GM18511 (cell line): ENCODE measurements around the gene POU6F2.
"Not testable (repeated sequence)": the region's sequence is repeated elsewhere in the genome, so short reads cannot be mapped to it uniquely, and the experiment has no call there.

Source experiments
- ATAC-seq: cut with Tn5 transposase; IDR thresholded peaks from one replicate; pipeline ENCODE4 v1.9.1; 2021; ENCODE audit warnings: mild to moderate bottlenecking, moderate library complexity; ENCODE audit not compliant: unreplicated experiment

Gene POU6F2, protein sequence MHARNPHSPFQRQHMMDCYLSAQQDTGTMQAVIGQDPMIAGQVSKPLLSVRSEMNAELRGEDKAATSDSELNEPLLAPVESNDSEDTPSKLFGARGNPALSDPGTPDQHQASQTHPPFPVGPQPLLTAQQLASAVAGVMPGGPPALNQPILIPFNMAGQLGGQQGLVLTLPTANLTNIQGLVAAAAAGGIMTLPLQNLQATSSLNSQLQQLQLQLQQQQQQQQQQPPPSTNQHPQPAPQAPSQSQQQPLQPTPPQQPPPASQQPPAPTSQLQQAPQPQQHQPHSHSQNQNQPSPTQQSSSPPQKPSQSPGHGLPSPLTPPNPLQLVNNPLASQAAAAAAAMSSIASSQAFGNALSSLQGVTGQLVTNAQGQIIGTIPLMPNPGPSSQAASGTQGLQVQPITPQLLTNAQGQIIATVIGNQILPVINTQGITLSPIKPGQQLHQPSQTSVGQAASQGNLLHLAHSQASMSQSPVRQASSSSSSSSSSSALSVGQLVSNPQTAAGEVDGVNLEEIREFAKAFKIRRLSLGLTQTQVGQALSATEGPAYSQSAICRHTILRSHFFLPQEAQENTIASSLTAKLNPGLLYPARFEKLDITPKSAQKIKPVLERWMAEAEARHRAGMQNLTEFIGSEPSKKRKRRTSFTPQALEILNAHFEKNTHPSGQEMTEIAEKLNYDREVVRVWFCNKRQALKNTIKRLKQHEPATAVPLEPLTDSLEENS

GRCh38 chr7:38977685-38978084, at the start of gene POU6F2:
POU6F2 (plus strand) TSS chr7:38977909; CDS start chr7:38977954, 45 bp downstream.
- ATAC-seq = no peak

DNA sequence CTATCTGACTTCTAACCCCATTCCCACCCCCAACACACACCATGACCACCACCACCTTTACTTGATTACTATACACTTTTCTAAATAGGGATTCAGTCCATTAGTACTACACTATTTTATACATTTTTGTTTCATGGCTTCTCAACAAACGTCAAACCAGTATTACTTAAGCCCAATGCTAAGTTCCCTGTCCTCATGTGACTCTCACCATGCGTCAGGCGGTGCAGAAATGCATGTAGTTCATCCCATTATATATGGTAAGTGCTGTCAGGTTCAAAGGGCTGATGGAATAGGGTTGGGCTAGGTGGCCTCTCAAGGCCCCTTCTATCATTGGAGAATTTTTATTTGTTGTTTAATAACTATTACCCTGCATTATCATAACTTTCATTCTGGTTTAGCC, 49.2 kb upstream of the POU6F2 start:
- ATAC-seq = no peak

DNA sequence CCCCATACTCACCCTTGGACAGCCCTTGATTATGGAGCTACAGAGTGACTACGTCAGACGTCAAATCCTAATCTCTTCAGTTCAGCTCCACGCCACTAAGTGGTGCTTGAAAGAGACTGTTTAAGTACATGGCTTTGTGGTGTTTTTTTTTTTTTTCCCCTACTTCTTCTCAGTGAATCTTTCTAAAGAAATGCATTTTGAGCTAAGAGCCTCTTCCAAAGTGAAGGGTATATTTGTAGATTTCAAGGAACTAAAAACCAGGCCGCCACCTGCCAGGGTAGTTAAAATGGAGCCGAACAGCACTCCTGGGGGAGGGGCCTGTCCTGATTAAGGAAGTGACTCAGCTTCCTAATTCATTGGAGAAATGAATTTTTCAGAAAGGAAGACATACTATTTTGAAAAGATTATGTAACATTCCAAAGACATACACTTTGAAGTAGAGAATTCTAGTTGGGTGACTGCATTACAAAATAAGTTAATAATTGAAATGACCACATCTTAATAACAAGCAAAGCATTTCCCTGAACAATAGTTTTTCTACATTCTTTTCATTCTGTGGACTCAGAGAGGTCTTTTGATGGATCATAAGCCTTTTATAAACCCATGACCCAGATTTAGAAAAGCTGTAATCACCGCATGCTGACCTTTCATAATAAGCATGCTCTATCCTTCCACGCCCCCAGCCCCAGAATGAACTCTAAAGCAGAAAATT, 48.1 kb upstream of the POU6F2 start:
- ATAC-seq = no peak

GRCh38 chr7:38932509-38933168, 45.1 kb upstream of the POU6F2 start:
- peak; percentile 82 for ATAC-seq

- ATAC-seq = no peak
Measured at GRCh38 chr7:38934051-38934450, 43.7 kb upstream of the POU6F2 start.

DNA sequence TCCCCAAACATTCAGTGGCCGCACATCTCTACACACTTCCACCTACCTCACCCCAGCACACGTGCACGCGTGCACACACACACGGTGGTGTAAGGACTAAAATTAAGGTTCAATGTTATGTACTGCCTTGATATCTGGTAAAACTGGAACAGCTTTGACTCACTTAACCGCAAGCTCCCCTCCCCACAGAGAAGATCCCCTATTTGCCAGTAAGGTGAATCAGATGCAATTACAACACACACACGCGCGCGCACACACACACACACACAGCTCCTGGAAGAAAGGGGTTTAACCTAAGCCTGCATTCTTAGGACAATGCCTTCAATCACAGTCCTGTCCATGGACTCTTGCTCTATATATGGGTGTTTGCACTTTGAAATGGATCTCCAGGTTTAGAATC, 43.2 kb upstream of the POU6F2 start:
- ATAC-seq = no peak

DNA sequence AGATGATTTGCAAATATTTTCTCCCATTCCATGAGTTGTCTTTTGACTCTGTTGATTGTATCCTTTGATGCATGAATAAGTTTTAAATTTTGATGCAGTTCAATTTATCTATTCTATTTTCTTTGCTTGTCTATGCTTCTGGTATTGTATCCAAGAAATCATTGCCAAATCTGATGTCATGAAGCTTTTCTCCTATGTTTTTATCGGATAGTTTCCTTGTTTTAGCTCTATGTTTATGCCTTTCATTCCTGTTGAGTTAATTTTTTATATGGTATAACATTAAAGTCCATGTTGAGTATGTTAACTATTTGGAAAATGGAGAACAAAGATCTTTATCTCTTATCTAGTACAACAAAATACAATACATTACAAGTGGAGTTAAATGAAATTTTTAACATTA, 41.1 kb upstream of the POU6F2 start:
- ATAC-seq = no peak

DNA sequence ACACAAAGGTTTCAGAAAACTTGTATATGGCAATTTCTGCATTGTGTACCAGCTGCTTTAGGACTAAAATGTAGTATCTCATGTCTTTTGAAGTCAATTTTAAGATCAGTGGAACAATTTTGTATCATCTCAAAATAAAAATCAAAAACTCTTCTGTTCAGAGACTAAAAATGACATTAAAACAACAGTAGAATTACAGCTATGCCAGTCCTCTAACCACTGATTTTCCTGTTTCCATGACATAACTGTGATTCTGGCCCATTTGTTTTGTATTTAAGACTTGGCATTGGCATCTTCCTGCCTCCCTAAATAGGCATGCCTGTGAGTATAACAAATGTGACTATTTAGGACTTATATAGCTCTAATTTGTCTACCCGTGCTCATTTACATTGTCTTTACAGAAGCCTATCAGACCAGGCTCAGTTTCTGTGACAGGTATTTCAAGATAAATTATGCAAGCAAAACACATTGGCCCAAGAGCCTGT, 39.7 kb upstream of the POU6F2 start:
- ATAC-seq = no peak

- ATAC-seq = no peak
Measured at GRCh38 chr7:38938589-38938988, 39.1 kb upstream of the POU6F2 start.

DNA sequence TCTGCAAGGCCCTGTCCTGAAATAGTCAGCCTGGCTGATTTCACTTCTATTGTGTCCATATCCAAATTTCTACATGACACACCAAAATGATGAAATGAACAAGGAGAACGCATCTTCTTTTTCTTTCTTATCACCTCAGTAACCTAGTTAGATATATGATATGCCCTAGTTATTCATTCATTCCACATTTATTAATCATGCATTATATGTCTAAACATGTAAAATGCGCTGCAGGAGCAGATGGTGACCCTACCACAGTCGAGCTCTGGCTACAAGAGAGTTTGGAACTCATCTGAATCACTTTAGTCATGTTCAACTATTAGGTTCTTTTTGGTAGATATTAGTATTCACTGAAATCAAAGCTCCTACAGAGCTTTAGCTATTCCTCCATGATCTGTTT, 36.9 kb upstream of the POU6F2 start:
- ATAC-seq = no peak

DNA sequence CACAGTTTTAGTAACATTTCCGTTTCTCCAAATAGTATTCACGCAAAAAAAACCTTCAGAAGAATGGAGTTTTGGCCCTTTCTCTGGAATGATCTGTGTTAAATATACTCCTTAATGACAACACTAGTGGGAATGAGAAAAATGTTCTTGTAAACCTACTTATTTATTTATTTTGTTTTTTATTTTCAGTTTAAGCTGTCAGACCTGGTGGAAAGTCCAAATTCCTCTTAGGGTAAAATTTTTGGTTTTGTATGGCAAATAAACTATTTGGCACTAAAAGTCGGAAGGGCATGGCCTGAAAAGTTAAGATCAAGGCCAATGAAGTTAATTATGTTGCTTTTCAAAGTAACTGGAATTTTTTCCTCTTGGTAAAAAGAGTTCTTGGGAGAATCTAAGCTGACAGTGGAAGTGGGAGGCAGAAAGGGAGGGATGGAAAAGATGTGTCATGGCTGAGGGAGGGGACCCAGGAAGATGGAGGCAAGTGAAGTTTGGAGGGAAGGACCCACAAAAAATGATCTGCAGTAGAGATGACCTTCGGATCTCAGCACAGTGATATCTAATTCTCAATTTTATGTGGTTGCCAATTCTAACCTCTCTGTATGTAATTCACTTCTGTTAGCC, 35.2 kb upstream of the POU6F2 start:
- ATAC-seq = no peak

DNA sequence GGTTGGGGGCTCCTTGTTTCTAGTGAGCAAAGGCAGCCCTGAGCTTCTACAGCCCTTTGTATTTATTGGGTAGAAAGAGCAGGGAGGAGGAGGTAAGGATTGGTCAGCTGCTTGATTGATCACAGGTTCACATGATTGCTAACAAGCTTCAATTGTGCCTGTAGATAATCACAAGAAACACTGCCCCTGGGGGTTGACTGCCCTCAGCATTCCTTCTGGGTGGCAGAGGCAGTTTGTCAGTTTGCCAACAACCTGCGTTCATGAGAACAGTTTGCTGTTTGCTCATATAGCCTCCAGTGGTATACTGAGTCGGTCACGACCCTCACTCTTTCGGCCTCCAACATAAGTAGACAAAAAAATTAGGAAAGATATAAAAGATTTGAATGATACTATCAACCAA, 30.2 kb upstream of the POU6F2 start:
- not testable (repeated sequence) for ATAC-seq

DNA sequence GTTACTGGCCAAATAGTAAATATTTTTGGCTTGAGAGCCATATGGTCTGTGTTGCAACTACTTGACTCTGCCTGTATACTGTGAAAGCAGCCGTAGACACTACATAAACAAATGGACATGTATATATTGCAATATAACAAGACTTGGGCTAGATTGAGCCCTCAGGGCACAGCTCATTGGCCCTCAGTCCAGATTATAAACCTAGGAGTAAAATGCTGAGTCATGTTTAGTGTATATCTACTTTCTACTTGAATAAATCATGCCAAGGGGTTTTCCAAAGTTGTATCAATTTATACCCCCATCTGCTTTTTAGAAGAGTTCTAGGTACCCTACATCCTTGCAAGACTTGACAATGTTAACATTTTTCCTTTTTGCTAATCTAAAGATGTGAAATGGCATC, 27.4 kb upstream of the POU6F2 start:
- no peak for ATAC-seq

DNA sequence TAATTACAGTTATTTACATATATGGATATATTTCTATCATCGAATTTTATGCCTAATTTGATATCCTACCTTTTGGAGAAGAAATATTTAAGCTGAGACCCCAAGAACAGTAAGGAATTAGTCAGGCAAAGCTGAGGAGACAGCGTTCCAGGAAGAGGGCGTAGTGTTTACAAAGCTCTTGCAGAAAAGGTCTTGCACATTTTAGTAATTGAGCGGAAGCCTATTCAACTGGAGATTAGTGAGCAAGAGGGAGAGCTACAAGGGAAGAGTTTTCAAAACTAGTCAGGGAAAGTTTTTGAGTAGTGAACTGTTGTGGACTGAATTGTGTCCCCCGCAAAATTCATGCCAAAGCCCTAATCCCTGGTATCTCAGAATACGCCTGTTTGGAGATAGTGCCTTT, 26.5 kb upstream of the POU6F2 start:
- ATAC-seq = no peak

DNA sequence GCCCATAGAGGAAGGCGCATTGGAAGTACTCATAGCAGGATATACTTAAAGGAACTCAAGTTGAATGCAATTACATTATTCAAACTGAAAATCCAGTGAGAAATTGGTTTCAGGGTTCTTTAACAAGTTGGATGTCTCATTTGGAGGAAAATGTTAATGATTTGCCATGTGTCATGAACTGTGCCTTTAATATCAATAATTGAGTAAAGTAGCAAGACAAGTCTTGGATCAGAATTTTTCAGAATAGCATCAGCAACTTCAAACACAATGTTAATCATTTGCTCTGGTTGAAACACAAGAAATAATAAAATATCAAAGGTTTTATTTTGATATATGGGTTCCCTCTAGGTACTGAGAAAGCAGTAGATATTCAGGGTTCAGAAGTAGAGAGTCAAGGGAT, 24.5 kb upstream of the POU6F2 start:
- no peak for ATAC-seq

- ATAC-seq = no peak
Measured at GRCh38 chr7:38953971-38954370, 23.7 kb upstream of the POU6F2 start.

GRCh38 chr7:38955892-38956291, 21.8 kb upstream of the POU6F2 start:
- ATAC-seq = no peak

DNA sequence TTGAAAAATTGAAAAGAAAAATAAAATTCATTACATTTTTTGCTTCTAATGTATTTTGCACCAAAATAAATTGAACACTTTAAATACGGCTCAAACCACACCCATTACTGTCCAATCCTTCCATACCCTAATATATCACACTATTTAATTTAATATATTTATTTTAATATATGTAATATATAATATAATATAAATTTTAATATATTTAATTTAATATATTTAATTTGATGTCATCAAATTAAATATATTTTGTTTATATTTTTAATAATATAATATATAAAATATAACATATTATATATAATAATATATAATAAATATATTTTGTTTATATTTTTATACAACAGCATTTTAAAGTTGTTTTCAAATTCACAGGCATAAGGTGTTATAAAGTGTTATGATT, 15.7 kb upstream of the POU6F2 start:
- ATAC-seq = no peak

GRCh38 chr7:38964921-38965320, 12.8 kb upstream of the POU6F2 start:
- ATAC-seq = no peak

DNA sequence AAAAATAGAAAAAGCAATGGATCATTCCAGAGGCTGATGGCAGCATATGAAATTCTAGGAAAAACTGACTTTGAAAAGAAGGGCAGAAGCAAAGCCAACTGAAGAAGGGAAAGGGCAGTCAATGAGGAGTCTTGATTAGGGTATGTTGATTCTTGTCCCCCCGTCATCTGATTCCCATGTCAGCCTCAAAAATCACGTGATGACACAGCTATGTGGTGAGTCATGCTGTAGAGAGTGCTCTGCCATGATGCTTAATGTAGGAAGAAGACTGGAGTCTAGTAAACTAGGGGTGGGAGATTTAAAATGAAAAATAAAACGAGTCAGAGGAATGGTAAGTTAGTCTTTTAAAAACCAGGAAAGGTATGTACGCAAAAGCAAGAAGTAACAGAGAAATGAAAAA, 3.9 kb upstream of the POU6F2 start:
- no peak for ATAC-seq

DNA sequence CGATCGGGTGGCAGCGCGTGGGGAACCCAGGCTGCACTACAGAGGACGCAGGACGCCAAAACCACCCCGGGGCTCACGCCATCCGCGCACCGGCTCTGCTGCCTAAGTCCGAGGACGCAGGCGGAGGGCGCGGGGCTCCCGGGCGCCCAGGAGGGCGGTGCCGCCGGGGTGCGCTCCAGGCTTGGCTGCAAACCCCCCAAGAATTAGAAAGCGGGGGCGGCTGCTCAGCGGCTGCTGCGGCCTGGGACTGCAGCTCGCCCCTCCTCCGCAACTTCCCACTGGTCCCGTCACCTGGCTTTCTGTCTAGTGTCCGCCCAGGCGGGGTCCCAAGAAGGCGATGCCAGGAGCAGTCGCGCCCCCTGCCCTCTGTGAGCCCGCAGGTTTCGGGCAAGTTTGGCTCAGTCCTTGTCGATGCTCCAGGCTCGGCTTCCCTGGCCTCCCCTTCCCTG, 1.7 kb upstream of the POU6F2 start:
- ATAC-seq = no peak
